Measurements from ENCODE around the gene SPDEF.

SPDEF gene

DNA sequence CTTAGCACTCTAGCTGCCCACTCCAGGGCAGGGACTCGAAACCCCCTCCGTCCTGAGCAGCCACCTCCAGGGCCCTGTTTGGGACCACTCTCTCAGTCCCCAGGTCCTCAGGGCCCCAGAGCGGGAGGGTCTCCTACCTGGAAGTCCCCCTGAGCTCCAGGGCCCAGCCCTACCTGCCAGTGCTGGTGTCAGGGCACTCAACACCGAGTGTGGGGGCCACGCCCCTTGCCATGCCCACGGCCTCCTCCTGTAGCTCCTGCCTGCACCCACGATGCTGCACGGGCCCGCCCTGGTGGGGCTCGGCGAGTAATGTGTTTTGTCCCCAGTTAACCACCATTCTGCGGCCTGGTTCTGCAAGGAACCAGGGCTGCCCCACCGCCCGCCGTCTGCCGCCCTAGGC lies 21.5 kb downstream of the SPDEF start:
- FAIRE-seq (no peak), DNase-seq (ENCODE audit: insufficient read length, low spot score) (no peak)
- TF ChIP-seq, protein P1, sequence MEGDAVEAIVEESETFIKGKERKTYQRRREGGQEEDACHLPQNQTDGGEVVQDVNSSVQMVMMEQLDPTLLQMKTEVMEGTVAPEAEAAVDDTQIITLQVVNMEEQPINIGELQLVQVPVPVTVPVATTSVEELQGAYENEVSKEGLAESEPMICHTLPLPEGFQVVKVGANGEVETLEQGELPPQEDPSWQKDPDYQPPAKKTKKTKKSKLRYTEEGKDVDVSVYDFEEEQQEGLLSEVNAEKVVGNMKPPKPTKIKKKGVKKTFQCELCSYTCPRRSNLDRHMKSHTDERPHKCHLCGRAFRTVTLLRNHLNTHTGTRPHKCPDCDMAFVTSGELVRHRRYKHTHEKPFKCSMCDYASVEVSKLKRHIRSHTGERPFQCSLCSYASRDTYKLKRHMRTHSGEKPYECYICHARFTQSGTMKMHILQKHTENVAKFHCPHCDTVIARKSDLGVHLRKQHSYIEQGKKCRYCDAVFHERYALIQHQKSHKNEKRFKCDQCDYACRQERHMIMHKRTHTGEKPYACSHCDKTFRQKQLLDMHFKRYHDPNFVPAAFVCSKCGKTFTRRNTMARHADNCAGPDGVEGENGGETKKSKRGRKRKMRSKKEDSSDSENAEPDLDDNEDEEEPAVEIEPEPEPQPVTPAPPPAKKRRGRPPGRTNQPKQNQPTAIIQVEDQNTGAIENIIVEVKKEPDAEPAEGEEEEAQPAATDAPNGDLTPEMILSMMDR (IDR thresholded peaks at IDR 0.05; ENCODE audit: insufficient read depth, missing control alignments): no peak

- TF ChIP-seq, protein P1 (IDR thresholded peaks at IDR 0.05; ENCODE audit: insufficient read depth, missing control alignments): no peak
- FAIRE-seq (no peak), DNase-seq (ENCODE audit: insufficient read length, low spot score) (no peak)
Observed at GRCh38 chr6:34534146-34534545, 22.0 kb downstream of the SPDEF start.

DNA sequence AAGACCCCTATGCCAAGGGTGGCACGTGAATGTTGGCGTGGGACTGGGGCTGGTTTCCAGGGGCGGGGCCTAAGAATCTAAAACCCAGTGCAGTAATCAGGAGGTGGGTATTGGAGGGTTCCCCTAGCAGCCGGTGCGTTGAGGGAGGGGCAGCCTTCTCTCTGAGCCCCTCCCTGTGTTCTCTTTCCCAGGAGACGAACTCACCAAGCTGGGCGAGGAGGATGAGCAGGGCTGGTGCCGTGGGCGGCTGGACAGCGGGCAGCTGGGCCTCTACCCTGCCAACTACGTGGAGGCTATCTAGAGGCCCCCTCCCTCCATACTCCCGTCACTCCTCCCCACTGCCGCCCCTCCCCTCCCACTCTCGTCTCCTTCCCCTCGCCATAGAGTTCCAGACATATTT lies 23.9 kb downstream of the SPDEF start:
- TF ChIP-seq, protein P1 (IDR thresholded peaks at IDR 0.05; ENCODE audit: insufficient read depth, missing control alignments): no peak
- FAIRE-seq: no peak
- no peak for DNase-seq (ENCODE audit: insufficient read length, low spot score)

- FAIRE-seq (no peak), DNase-seq (ENCODE audit: insufficient read length, low spot score) (no peak)
- TF ChIP-seq, protein P1 (IDR thresholded peaks at IDR 0.05; ENCODE audit: insufficient read depth, missing control alignments): no peak
Observed at GRCh38 chr6:34531580-34532201, 24.4 kb downstream of the SPDEF start.

DNA sequence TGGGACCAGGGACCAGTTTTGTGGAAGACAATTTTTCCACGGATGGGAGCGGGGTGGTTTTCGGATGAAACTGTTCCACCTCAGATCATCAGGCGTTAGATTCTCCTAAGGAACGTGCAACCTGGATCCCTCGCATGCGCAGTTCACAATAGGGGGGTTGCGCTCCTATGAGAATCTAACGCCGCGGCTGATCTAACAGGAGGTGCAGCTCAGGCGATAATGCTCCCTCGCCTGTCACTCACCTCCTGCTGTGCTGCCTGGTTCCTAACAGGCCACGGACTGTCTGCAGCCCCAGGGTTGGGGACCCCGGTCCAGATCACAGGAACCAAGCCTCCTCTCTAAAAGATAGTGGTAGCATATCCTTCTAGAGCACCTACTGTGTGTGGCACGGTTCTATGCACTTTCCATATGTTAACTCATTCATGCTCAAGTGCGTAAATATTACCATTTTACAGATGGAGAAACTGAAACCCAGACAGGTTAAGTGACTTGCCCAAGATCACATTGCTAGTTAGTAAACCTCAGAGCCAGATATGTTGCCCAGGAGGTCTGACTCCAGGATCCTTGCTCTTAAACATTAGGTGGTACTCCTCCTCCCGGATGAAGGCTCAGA lies 25.3 kb downstream of the SPDEF start:
- TF ChIP-seq, protein P1 (IDR thresholded peaks at IDR 0.05; ENCODE audit: insufficient read depth, missing control alignments): no peak
- DNase-seq (ENCODE audit: insufficient read length, low spot score) (no peak), FAIRE-seq (no peak)

- no peak for DNase-seq (ENCODE audit: insufficient read length, low spot score)
- TF ChIP-seq, protein P1 (IDR thresholded peaks at IDR 0.05; ENCODE audit: insufficient read depth, missing control alignments): no peak
- no peak for FAIRE-seq
Observed at GRCh38 chr6:34529665-34530327, 26.3 kb downstream of the SPDEF start.
